Panc1 (cell line): Measurements from ENCODE around the gene CLDN22.

ENCODE experiments used
- POLR2AphosphoS5 ChIP-seq: IDR thresholded peaks from 2 replicates; pipeline ENCODE4 v1.6.1; 2012; ENCODE audit warnings: mild to moderate bottlenecking, low read depth, low read length, moderate library complexity
- SIN3A ChIP-seq: IDR thresholded peaks from 2 replicates; pipeline ENCODE4 v1.6.1; 2012; ENCODE audit warnings: low read depth, mild to moderate bottlenecking, low read length, moderate library complexity, borderline replicate concordance; ENCODE audit not compliant: insufficient read depth
- TCF7L2 ChIP-seq: IDR thresholded peaks from 2 replicates; pipeline ENCODE4 v1.6.1; 2011; ENCODE audit warnings: mild to moderate bottlenecking, low read depth, low read length, inconsistent platforms
- TF ChIP-seq, protein P1 (sequence below): fragments of 450-650 bp; IDR thresholded peaks from 2 replicates; pipeline ENCODE4 v1.5.1; 2017; ENCODE audit warnings: mild to moderate bottlenecking

GRCh38 chr4:183287309-183287659 is 32.8 kb downstream of the CLDN22 start:
- TF ChIP-seq, protein P1, sequence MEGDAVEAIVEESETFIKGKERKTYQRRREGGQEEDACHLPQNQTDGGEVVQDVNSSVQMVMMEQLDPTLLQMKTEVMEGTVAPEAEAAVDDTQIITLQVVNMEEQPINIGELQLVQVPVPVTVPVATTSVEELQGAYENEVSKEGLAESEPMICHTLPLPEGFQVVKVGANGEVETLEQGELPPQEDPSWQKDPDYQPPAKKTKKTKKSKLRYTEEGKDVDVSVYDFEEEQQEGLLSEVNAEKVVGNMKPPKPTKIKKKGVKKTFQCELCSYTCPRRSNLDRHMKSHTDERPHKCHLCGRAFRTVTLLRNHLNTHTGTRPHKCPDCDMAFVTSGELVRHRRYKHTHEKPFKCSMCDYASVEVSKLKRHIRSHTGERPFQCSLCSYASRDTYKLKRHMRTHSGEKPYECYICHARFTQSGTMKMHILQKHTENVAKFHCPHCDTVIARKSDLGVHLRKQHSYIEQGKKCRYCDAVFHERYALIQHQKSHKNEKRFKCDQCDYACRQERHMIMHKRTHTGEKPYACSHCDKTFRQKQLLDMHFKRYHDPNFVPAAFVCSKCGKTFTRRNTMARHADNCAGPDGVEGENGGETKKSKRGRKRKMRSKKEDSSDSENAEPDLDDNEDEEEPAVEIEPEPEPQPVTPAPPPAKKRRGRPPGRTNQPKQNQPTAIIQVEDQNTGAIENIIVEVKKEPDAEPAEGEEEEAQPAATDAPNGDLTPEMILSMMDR: no peak
- TF ChIP-seq POLR2AphosphoS5 (no peak), TCF7L2 (no peak), SIN3A (no peak)
